HG03064 (cell line): ENCODE measurements around the gene TMEM174.
"Not testable (repeated sequence)": the region's sequence is repeated elsewhere in the genome, so short reads cannot be mapped to it uniquely, and the experiment has no call there.

ENCODE experiments used
- ATAC-seq: cut with Tn5 transposase; IDR thresholded peaks from one replicate; pipeline ENCODE4 v1.9.1; 2021; ENCODE audit warnings: low read depth; ENCODE audit not compliant: unreplicated experiment

Gene TMEM174

DNA sequence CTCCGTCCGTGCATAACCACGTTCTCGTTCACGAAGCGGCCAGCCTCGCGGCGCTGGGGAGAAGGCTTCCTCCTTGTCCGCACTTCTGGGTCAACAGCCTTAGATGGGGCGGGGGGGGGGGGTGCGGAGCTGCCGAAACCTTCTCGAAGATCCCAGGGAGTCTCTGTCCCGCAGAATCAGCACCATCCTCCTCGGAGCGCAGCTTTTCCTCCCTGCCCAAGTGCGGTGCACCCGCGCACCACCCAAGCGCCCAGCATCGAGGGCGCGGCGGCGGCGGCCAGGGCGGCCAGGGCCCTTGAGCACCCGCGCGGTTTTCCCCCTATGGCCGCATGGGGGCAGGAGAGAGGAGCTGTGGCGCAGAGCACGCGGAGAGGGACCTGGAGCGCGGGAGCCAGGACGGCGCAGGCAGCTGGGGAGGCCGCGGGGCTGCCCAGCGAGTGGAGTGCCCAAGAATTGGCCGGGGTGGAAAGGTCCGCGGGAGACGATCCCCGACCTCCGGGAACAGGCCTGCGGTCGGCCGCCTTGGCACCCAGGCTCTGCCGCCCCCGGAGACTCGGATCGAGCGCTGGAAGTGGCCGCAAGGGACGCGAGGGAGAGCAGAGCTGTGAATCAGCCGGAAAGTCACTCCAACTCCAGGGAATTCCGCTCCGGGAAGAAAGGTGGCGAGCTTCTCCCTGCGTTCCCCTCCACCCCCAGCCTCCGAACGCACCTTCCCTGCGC lies 43.1 kb downstream of the TMEM174 start:
- ATAC-seq: peak; percentile 89

DNA sequence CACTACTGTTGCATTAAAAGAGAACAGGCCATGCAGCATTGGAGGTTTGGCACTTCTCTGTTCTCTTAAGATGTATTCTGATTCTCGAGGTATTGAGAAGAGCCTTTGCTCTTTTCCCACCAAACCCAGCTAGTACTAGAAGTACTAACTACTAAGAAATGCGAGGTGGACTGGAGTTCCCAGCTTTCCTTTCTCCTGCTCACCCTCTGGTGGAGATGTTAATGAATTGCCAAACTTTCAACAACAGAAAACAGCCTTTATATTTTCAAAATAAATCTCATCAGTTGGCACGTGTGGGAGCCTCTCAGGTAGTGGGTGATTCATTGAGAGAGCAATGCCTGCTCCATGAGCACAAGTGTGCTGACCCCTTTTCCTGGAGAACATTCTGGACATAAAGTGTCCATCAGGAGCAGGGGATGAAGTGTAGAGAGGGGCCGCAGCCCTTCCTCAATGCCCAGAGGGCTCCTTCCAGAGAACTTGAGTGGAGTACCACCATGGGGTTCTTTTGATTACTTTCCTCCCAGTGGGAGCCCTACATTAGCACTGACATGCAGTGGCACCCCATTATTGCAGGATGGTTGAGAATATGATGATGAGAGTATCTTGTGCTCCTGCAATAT lies 45.7 kb downstream of the TMEM174 start:
- ATAC-seq: no peak

DNA sequence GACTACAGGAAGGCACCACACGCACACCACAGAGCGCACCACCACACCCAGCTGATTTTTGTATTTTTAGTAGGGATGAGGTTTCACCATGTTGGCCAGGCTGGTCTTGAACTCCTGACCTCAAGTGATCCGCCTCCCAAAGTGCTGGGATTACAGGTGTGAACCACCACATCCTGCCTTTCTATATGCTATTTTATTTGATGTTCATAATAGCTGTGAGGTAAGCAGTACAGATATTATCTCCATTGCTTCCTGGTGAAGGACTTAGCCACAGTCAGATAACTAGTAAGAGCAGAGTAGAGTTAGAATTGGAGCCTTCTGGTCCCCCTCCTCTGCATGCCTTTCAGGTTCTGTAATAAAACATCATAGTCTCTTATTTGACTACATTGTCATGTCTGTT lies 46.3 kb downstream of the TMEM174 start:
- ATAC-seq: not testable (repeated sequence)

DNA sequence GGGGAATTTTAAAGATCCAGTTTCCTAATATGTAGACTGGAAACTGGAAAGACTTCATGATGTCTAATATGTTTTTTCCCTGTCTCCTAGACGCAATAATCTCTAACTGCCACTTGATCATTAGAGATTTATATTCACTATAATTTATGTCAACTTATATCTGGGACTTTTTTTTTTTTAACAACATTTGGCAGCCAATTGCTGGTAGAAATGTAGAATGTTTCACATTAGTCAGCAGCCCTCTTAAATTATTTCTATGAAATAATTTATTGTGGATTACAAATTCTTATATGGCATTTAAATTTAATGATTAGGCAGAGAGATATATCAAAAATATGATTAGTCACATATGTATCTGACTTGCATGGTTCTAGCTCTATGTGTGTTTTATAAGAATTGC lies 48.2 kb downstream of the TMEM174 start:
- no peak for ATAC-seq

DNA sequence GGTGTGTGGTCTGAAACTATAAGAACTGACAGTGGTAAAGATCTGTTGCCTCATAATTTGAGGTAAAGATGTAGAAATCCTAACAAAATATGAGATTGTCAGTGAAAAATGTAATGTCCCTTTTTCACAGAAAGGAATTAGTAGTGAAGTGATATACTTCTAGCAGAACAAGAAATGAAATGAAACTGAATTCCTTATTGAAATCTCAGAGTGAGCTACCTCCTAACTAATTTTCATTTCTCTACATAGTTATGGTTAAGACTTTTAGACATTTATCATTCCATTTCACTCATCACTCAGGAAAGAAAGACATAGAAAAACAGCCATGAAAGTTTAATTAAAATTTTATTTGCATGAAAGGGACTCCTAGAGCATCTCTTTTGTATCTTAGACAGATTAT lies 48.7 kb downstream of the TMEM174 start:
- ATAC-seq: no peak

DNA sequence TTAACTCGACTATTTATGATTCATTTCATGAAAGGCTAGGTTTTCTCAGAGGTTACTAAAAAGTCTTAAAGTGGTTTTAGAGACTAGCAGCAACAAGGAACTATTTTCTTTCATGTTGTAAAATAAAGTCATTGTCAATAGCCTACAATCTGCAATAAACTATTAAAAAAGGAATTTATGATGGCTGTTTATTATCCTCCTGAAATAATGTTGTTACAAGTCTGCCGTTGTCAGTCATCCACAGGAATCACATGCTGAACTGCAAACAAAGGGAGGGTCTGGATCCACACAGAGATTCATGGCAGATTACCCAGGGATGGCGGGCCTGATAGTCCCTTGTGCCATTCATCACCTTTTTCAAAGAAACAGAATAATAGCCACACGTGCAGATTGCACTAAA lies 49.2 kb downstream of the TMEM174 start:
- no peak for ATAC-seq
